Fibroblast of lung (primary cell): ENCODE results near the gene ZC3H8. TPM values are rescaled to one million over a fixed set of nuclear protein-coding genes. Genes with fewer than 3 reads are reported as not detected.

Source experiments
- DNase-seq, 2 donors: peaks; one replicate each; pipeline versions ENCODE4 v3.0.0 to v3.0.0-alpha.2; 2010; ENCODE audit warnings: low read depth in 2 of 2
- H2AFZ ChIP-seq: 2 replicates; pipeline ENCODE4 v1.5.1; 2012; ENCODE audit warnings: low read length, control low read depth, inconsistent platforms
- H3K27ac ChIP-seq: 2 replicates; pipeline ENCODE4 v1.5.1; 2011; ENCODE audit warnings: low read length, control low read depth; ENCODE audit not compliant: insufficient read depth
- H3K27me3 ChIP-seq: 2 replicates; pipeline ENCODE4 v1.5.1; 2011; ENCODE audit warnings: mild to moderate bottlenecking, low read length; ENCODE audit not compliant: control insufficient read depth, insufficient read depth
- H3K36me3 ChIP-seq: 2 replicates; pipeline ENCODE4 v1.5.1; 2011; ENCODE audit warnings: low read length; ENCODE audit not compliant: control insufficient read depth, insufficient read depth
- H3K4me1 ChIP-seq: 2 replicates; pipeline ENCODE4 v1.5.1; 2011; ENCODE audit warnings: low read length; ENCODE audit not compliant: control insufficient read depth, insufficient read depth; ENCODE audit errors: extremely low read depth
- H3K4me2 ChIP-seq: 2 replicates; pipeline ENCODE4 v1.5.1; 2011; ENCODE audit warnings: low read length, control low read depth; ENCODE audit not compliant: insufficient read depth; ENCODE audit errors: extremely low read depth
- H3K4me3 ChIP-seq, 4 experiments: fragments of 200-600 bp in 1 of 4; sonication (generic) in 1 of 4; replicated peaks in 1 of 4; 2 replicates each; pipeline ENCODE4 v1.5.1; 2011 to 2016; ENCODE audit warnings: low read length in 4 of 4, low read depth in 3 of 4, mild to moderate bottlenecking in 3 of 4, control low read depth in 2 of 4, inconsistent platforms in 1 of 4, mixed read lengths in 1 of 4; ENCODE audit not compliant: insufficient read depth in 1 of 4; ENCODE audit errors: control extremely low read depth in 1 of 4
- H3K79me2 ChIP-seq: 2 replicates; pipeline ENCODE4 v1.5.1; 2012; ENCODE audit warnings: mild to moderate bottlenecking, low read length, inconsistent platforms; ENCODE audit not compliant: control insufficient read depth, insufficient read depth
- H3K9ac ChIP-seq: 2 replicates; pipeline ENCODE4 v1.5.1; 2011; ENCODE audit warnings: mild to moderate bottlenecking, low read length, control low read depth; ENCODE audit not compliant: insufficient read depth
- H3K9me3 ChIP-seq: 2 replicates; pipeline ENCODE4 v1.5.1; 2012; ENCODE audit warnings: low read depth, low read length; ENCODE audit not compliant: control insufficient read depth, insufficient read depth
- H4K20me1 ChIP-seq: 2 replicates; pipeline ENCODE4 v1.5.1; 2011; ENCODE audit warnings: low read length; ENCODE audit not compliant: control insufficient read depth, insufficient read depth; ENCODE audit errors: extremely low read depth
- CTCF ChIP-seq, 2 donors: IDR thresholded peaks in 1 of 2; conservative IDR thresholded peaks in 1 of 2; 1 replicate in 1 of 2; 2 replicates in 1 of 2; pipeline ENCODE4 v1.5.1; 2011 to 2012; ENCODE audit warnings: low read length in 2 of 2, control low read depth in 1 of 2, inconsistent platforms in 1 of 2, low read depth in 1 of 2, mild to moderate bottlenecking in 1 of 2
- EZH2 ChIP-seq: IDR thresholded peaks from 2 replicates; pipeline ENCODE4 v1.5.1; 2012; ENCODE audit warnings: low read length, control low read depth, mild to moderate bottlenecking; ENCODE audit errors: missing control alignments
- polyA plus RNA-seq, 2 donors: library from polyadenylated mRNA; depleted of rRNA in 1 of 2; stranded (reverse) in 1 of 2; unstranded in 1 of 2; fragments of >200 nt; gene quantifications; 2 replicates each; pipeline ENCODE4 v1.2.1, GENCODE V29; 2011 to 2012; ENCODE audit warnings: missing spikeins in 1 of 2
- total RNA-seq: library from RNA; depleted of rRNA; stranded (reverse); fragments of >200 nt; gene quantifications from 2 replicates; pipeline ENCODE4 v1.2.1, GENCODE V29; 2014

The ZC3H8 gene
- total and polyA plus RNA-seq, 2 donors (not counting 1 experiment from before 2014, with no cell fraction given) = 2.8 to 4.6 TPM

DNA sequence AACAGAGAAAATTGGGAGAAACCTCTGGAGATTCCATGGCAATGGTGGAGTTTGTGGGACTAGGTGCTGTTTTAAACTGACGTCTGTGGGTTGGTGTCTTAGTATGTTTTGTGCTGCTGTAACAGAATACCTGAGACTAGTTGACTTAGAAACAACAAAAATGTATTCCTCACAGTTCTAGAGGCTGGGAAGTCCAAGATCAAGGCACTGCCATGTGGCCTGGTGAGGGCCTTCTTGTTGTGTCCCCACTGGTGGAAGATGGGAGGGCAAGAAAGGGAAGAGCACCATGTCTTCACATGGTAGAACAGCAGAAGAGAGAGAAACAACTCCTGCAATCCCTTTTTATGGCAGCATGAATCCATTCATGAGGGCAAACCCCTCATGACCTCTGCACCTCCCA lies 13.7 kb upstream of the ZC3H8 start:
- TF ChIP-seq CTCF (conservative IDR thresholded peaks at IDR 0.05 in 1 of 2, IDR thresholded peaks at IDR 0.05 in 1 of 2; ENCODE audit: low read depth in 1 of 2, low read length in 2 of 2) = no peak
- no peak for TF ChIP-seq EZH2
- Histone ChIP-seq H3K36me3 (no peaks in the 10 kb centered on the region), H3K9ac (no peak overlapping the region), H3K4me1 (no peaks in the 10 kb centered on the region), H4K20me1 (no peaks in the 10 kb centered on the region), H3K4me2 (no peak overlapping the region), H2AFZ (no peak overlapping the region), H3K79me2 (no peaks in the 10 kb centered on the region), H3K27ac (no peak overlapping the region), H3K9me3 (no peaks in the 10 kb centered on the region), H3K27me3 (no peaks in the 10 kb centered on the region), H3K4me3 (no peak overlapping the region)
- DNase-seq = no peak

- no peak for DNase-seq
- no peaks in the 10 kb centered on the region for H3K79me2 ChIP-seq
- no peak overlapping the region for H3K4me3 ChIP-seq
- TF ChIP-seq EZH2 (no peak), CTCF (conservative IDR thresholded peaks at IDR 0.05 in 1 of 2, IDR thresholded peaks at IDR 0.05 in 1 of 2; ENCODE audit: low read depth in 1 of 2, low read length in 2 of 2) (no peak)
- no peaks in the 10 kb centered on the region for H3K9me3 ChIP-seq
- H3K4me2 ChIP-seq = no peak overlapping the region
- H3K27me3 ChIP-seq = no peaks in the 10 kb centered on the region
- no peaks in the 10 kb centered on the region for H3K36me3 ChIP-seq
- H3K4me1 ChIP-seq = peaks cover 5% of the 10 kb centered on the region
- no peak overlapping the region for H2AFZ ChIP-seq
- no peaks in the 10 kb centered on the region for H4K20me1 ChIP-seq
- no peak overlapping the region for H3K27ac ChIP-seq
- no peak overlapping the region for H3K9ac ChIP-seq
Observed at GRCh38 chr2:112262876-112263275, 8.0 kb upstream of the ZC3H8 start.

GRCh38 chr2:112260295-112260625 lies 5.4 kb upstream of the ZC3H8 start:
- Histone ChIP-seq H3K4me1 (peaks cover 5% of the 10 kb centered on the region), H3K79me2 (no peaks in the 10 kb centered on the region), H3K9ac (no peak overlapping the region), H3K36me3 (no peaks in the 10 kb centered on the region), H3K27ac (no peak overlapping the region), H2AFZ (no peak overlapping the region), H4K20me1 (no peaks in the 10 kb centered on the region), H3K27me3 (no peaks in the 10 kb centered on the region), H3K9me3 (no peaks in the 10 kb centered on the region), H3K4me3 (no peak overlapping the region), H3K4me2 (no peak overlapping the region)
- no peak for TF ChIP-seq EZH2
- no peak for TF ChIP-seq CTCF (conservative IDR thresholded peaks at IDR 0.05 in 1 of 2, IDR thresholded peaks at IDR 0.05 in 1 of 2; ENCODE audit: low read depth in 1 of 2, low read length in 2 of 2)
- DNase-seq = no peak
